Subcutaneous adipose tissue (tissue), 4 donors: Measurements from ENCODE around the gene PTPRD. TPM values are rescaled to one million over a fixed set of nuclear protein-coding genes. Genes with fewer than 3 reads are reported as not detected.

Experiments
- total RNA-seq, 4 donors: library from RNA; depleted of rRNA; stranded (reverse); fragments of >200 nt; gene quantifications; one replicate each; pipeline ENCODE4 v1.1.0, GENCODE V29; 2016
- TF ChIP-seq, protein P1 (sequence below): fragments of 450-650 bp; IDR thresholded peaks from one replicate; pipeline ENCODE4 v1.5.1; 2016; ENCODE audit warnings: low read depth, mild to moderate bottlenecking, control low read depth, antibody characterized with exemption, moderate library complexity

PTPRD gene
- total RNA-seq, 4 donors from 2014 or later = 5.1 to 17.3 (median 12.1) TPM

- TF ChIP-seq, protein P1, sequence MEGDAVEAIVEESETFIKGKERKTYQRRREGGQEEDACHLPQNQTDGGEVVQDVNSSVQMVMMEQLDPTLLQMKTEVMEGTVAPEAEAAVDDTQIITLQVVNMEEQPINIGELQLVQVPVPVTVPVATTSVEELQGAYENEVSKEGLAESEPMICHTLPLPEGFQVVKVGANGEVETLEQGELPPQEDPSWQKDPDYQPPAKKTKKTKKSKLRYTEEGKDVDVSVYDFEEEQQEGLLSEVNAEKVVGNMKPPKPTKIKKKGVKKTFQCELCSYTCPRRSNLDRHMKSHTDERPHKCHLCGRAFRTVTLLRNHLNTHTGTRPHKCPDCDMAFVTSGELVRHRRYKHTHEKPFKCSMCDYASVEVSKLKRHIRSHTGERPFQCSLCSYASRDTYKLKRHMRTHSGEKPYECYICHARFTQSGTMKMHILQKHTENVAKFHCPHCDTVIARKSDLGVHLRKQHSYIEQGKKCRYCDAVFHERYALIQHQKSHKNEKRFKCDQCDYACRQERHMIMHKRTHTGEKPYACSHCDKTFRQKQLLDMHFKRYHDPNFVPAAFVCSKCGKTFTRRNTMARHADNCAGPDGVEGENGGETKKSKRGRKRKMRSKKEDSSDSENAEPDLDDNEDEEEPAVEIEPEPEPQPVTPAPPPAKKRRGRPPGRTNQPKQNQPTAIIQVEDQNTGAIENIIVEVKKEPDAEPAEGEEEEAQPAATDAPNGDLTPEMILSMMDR = no peak
Observed at GRCh38 chr9:8633784-8634183, 1979.0 kb downstream of the PTPRD start.

DNA sequence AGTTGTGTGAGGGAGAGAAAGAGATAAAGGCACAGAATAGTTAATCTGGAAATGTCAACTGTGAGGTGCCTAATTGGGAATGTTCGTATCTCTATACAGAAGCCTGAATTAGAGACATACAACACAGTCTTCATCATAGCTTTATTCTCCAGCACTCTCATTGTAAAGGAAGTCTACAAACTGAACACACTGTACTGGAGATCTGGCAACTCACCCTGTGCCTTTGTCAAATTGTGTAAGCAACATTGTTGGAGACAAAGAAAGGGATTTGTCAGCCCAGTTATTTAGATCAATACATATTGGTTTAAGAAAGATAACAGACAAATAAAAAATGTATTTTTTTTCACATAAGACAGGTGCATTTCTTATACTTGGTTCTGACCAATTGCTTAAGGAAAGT lies 1980.3 kb downstream of the PTPRD start:
- TF ChIP-seq, protein P1 = no peak

GRCh38 chr9:8628791-8629190 lies 1984.0 kb downstream of the PTPRD start:
- TF ChIP-seq, protein P1 = no peak

GRCh38 chr9:8627976-8628679 lies 1984.7 kb downstream of the PTPRD start:
- TF ChIP-seq, protein P1 = no peak

GRCh38 chr9:8622871-8623270 lies 1989.9 kb downstream of the PTPRD start:
- TF ChIP-seq, protein P1 = no peak

DNA sequence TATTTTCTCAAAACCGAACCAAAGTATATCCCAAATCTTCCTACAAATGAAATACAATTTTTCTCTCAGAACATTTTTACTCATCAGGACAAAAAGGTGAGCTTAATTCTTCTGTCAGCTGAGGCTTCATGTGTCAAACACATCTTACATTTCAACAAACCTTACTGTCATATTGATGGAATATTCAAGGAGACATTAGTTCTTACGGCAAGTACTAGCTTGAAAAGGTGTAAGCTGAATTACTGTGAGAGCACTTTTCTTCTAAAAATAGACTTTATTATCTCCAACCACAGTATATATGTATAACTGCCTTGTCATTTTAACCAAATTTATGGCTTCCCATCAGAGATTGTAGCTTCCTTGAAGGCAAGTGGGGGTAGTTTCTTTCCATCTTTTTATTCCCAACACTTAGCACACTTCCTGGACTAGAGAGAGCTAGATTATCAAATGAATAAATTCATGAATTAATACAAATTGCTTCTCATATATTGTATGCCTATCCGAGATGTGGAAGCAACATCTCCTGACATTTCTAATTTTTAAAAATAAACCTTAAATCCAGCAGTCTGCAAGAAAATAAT lies 1990.5 kb downstream of the PTPRD start:
- TF ChIP-seq, protein P1 = no peak

- TF ChIP-seq, protein P1 = no peak
Observed at GRCh38 chr9:8621416-8621815, 1991.4 kb downstream of the PTPRD start.
